KMS-11 (cell line): ENCODE data around the gene ACSS1.

Source experiments
- H2AFZ ChIP-seq: fragments of 200-600 bp; sonication (generic); 2 replicates; pipeline ENCODE4 v1.6.1; 2016; ENCODE audit warnings: antibody characterized with exemption, mixed run types, low read depth
- H3K27ac ChIP-seq: fragments of 200-600 bp; sonication (generic); 2 replicates; pipeline ENCODE4 v1.6.1; 2016; ENCODE audit warnings: mild to moderate bottlenecking, mixed run types
- H3K27me3 ChIP-seq: fragments of 200-600 bp; sonication (generic); 2 replicates; pipeline ENCODE4 v1.6.1; 2017; ENCODE audit warnings: mild to moderate bottlenecking, low read depth, mixed run types, moderate library complexity; ENCODE audit not compliant: insufficient read depth
- H3K36me3 ChIP-seq: fragments of 200-600 bp; sonication (generic); 2 replicates; pipeline ENCODE4 v1.6.1; 2017; ENCODE audit warnings: mild to moderate bottlenecking, mixed run types; ENCODE audit not compliant: insufficient read depth
- H3K4me1 ChIP-seq: fragments of 200-600 bp; sonication (generic); 2 replicates; pipeline ENCODE4 v1.6.1; 2016; ENCODE audit warnings: mild to moderate bottlenecking, low read depth, mixed run types; ENCODE audit not compliant: poor library complexity, severe bottlenecking
- H3K4me2 ChIP-seq: fragments of 200-600 bp; sonication (generic); 2 replicates; pipeline ENCODE4 v1.7.0; 2016; ENCODE audit warnings: mild to moderate bottlenecking, mixed run types
- H3K4me3 ChIP-seq: fragments of 200-600 bp; sonication (generic); IDR thresholded peaks from 2 replicates; pipeline ENCODE4 v1.6.1; 2017; ENCODE audit warnings: low read depth, low read length, mixed read lengths; ENCODE audit not compliant: insufficient read depth
- H3K79me2 ChIP-seq: fragments of 200-600 bp; sonication (generic); 2 replicates; pipeline ENCODE4 v1.6.1; 2016; ENCODE audit warnings: low read depth, mixed run types; ENCODE audit not compliant: insufficient read depth
- H3K9ac ChIP-seq: fragments of 200-600 bp; sonication (generic); 2 replicates; pipeline ENCODE4 v1.6.1; 2016; ENCODE audit warnings: mild to moderate bottlenecking, mixed run types
- H4K20me1 ChIP-seq: fragments of 200-600 bp; sonication (generic); 2 replicates; pipeline ENCODE4 v1.6.1; 2016; ENCODE audit warnings: mild to moderate bottlenecking, mixed run types; ENCODE audit not compliant: insufficient read depth
- TF ChIP-seq, protein P1 (sequence below): fragments of 200-600 bp; sonication (generic); conservative IDR thresholded peaks from 2 replicates; pipeline ENCODE4 v1.6.1; 2017; ENCODE audit warnings: low read depth, mild to moderate bottlenecking, antibody characterized with exemption, low read length, moderate library complexity, mixed read lengths

The ACSS1 gene

DNA sequence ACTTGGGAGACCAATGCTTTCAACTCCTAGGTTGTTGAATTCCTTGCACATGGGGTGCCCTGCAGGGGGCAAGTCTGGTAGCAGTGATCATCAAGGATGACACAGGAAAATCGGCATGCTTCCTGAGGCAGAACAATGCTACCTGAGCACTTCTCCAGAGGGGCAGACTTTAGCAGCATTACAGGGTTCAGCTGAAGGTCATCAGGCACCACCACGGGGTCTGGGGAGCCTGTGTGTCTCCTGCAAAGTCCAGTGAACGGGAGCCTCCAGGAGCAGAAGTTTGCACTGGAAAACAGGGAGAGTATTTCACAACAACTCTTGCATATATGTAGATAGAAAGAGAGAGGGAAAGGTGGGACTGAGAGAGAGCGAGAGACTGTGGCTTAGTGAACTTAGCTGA is 13.8 kb upstream of the ACSS1 start:
- Histone ChIP-seq H3K36me3 (no peaks in the 10 kb centered on the region), H3K4me1 (peaks cover 10% of the 10 kb centered on the region), H3K27ac (no peak overlapping the region), H3K79me2 (no peaks in the 10 kb centered on the region), H3K27me3 (no peaks in the 10 kb centered on the region), H3K4me3 (no peak overlapping the region), H3K4me2 (no peak overlapping the region), H2AFZ (no peak overlapping the region), H4K20me1 (no peaks in the 10 kb centered on the region), H3K9ac (no peak overlapping the region)
- TF ChIP-seq, protein P1, sequence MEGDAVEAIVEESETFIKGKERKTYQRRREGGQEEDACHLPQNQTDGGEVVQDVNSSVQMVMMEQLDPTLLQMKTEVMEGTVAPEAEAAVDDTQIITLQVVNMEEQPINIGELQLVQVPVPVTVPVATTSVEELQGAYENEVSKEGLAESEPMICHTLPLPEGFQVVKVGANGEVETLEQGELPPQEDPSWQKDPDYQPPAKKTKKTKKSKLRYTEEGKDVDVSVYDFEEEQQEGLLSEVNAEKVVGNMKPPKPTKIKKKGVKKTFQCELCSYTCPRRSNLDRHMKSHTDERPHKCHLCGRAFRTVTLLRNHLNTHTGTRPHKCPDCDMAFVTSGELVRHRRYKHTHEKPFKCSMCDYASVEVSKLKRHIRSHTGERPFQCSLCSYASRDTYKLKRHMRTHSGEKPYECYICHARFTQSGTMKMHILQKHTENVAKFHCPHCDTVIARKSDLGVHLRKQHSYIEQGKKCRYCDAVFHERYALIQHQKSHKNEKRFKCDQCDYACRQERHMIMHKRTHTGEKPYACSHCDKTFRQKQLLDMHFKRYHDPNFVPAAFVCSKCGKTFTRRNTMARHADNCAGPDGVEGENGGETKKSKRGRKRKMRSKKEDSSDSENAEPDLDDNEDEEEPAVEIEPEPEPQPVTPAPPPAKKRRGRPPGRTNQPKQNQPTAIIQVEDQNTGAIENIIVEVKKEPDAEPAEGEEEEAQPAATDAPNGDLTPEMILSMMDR = no peak

DNA sequence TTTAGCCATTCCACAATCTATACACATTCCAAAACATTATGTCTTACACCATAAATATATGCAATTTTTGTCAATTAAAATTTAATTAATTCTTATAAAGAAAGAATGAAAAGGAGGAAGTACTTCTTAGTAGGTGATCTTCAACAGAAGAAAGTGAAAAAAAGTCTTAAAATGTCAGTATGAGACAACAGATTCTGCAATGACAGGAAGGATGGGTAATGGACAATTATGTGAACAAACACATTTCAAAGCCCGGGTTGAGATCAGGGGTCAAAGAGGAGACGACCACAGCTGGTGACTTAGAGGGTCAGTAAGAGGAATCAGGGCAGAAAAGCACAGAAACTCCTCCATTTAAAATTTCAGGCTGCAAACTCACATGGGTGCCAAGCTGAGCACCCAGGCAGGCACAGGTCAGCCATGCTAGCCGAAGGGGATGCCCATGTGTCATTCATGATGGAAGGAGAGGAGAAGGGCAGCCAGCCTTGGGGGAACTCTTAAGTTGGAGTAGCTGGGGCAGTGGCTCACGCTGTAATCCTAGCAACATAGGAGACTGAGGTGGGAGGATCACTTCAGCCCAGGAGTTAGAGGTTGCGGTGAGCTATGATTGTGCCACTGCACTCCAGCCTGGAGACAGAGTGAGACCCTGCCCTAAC is 13.0 kb upstream of the ACSS1 start:
- H3K27me3 ChIP-seq = no peaks in the 10 kb centered on the region
- no peaks in the 10 kb centered on the region for H3K36me3 ChIP-seq
- no peak overlapping the region for H3K9ac ChIP-seq
- no peaks in the 10 kb centered on the region for H4K20me1 ChIP-seq
- no peak overlapping the region for H2AFZ ChIP-seq
- H3K4me1 ChIP-seq = peaks cover 2% of the 10 kb centered on the region
- no peak overlapping the region for H3K4me3 ChIP-seq
- H3K79me2 ChIP-seq = no peaks in the 10 kb centered on the region
- TF ChIP-seq, protein P1 = no peak
- no peak overlapping the region for H3K27ac ChIP-seq
- H3K4me2 ChIP-seq = no peak overlapping the region

DNA sequence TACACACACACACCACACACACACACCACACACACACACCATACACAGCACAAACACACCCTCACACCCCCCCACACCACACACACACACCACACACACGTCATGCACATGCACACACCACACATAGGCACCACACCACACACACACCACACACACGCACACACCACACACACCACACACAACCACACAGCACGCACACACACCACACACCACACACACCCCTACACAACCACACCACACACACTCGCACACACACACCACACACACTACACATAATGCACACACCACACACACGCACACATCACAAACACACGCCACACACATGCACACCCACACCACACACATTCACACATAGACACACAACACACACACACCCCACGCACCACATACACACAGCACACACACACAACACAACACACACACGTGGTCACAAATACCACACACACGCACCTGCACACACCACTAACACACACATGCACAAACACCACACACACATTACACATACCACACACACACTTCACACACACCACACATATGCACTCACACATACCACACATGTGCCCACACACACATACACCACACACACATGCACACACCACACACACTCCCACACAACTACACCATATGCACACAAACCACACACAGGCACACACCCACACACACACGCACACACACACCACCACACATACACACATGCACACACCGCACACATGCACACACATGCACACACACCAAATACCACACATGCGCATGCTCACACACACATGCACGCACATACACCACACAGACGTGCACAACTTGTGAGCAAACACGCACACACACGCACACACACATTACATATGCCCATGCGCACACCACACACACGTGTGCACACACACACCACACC is 9.4 kb upstream of the ACSS1 start:
- Histone ChIP-seq H3K27ac (no peak overlapping the region), H3K4me2 (no peak overlapping the region), H2AFZ (no peak overlapping the region), H4K20me1 (no peaks in the 10 kb centered on the region), H3K9ac (no peak overlapping the region), H3K4me1 (no peaks in the 10 kb centered on the region), H3K36me3 (no peaks in the 10 kb centered on the region), H3K4me3 (no peak overlapping the region), H3K27me3 (no peaks in the 10 kb centered on the region), H3K79me2 (no peaks in the 10 kb centered on the region)
- TF ChIP-seq, protein P1 = no peak

DNA sequence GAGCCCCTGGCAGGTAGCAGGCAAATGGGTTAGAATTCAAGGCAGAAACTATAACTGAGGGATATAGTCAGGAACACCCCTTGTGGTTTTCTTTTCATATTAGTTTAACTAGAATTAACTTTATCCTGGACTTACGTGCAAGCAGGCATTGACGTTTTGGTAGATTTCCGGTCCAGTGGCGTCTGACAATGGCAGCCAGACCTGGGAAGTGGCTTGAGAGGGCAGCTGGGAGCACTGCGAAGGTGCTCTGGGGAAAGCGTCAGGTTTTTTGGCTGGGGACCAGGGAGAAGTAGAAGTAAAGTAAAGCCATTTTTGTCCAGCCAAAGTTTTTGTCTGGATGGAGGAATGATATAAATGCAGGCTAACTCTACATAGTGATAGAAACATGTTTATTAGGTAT is 8.4 kb upstream of the ACSS1 start:
- H3K4me3 ChIP-seq = no peak overlapping the region
- H3K36me3 ChIP-seq = no peaks in the 10 kb centered on the region
- H3K4me2 ChIP-seq = no peak overlapping the region
- no peaks in the 10 kb centered on the region for H4K20me1 ChIP-seq
- no peaks in the 10 kb centered on the region for H3K79me2 ChIP-seq
- no peak overlapping the region for H3K27ac ChIP-seq
- H3K9ac ChIP-seq = no peak overlapping the region
- H3K27me3 ChIP-seq = no peaks in the 10 kb centered on the region
- no peaks in the 10 kb centered on the region for H3K4me1 ChIP-seq
- H2AFZ ChIP-seq = no peak overlapping the region
- TF ChIP-seq, protein P1 = no peak
